ENCODE results near the gene SPATA9.

DNA sequence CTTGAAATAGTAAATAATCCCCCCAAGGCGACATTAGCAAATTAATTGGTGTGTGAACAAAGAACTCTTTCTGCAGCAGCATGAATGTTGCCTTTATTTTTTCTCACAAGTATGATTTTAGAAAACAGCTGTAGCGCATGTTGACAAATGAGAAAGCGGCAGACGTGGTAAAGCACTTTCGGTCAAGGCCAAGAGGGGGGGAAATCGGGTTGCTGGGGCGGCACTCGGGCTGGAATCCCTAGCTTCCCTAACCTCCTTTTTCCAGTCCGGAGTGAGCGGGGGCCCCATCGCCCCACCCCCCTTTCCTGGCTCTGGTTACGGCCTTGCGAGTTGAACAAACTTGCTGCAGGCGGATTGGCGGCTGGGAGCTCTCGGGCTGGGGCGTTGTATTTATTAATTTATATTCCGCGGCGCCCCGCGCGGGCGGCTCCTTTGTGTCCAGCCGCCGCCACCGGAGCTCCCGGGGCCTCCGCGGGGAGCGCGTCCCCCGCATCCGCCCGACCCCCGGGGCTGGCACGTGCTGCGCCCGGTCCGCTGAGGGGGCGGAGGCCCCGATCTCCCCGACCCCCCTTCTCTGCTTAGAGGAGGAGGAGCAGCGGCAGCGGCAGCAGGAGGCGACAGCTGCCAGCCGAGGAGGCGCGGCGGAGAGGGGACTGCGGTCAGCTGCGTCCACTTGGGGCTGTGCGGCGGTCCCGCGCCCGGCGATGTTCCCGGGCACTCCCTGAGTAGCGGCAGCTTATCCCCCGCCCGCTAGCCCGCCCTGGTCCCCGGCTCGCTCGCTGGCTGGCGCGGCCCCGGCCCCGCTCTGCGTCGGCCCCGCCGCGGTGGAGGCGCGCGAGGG lies 48.2 kb upstream of the SPATA9 start, which contains the start of gene RHOBTB3:
- TF ChIP-seq, protein P1, sequence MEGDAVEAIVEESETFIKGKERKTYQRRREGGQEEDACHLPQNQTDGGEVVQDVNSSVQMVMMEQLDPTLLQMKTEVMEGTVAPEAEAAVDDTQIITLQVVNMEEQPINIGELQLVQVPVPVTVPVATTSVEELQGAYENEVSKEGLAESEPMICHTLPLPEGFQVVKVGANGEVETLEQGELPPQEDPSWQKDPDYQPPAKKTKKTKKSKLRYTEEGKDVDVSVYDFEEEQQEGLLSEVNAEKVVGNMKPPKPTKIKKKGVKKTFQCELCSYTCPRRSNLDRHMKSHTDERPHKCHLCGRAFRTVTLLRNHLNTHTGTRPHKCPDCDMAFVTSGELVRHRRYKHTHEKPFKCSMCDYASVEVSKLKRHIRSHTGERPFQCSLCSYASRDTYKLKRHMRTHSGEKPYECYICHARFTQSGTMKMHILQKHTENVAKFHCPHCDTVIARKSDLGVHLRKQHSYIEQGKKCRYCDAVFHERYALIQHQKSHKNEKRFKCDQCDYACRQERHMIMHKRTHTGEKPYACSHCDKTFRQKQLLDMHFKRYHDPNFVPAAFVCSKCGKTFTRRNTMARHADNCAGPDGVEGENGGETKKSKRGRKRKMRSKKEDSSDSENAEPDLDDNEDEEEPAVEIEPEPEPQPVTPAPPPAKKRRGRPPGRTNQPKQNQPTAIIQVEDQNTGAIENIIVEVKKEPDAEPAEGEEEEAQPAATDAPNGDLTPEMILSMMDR (conservative IDR thresholded peaks at IDR 0.05): peak; percentile 10; the same call in 1 of the 2 replicates
- 0 out of 2 replicates have a peak, but pooled peaks have one; percentile 35 for TF ChIP-seq ZFX (IDR thresholded peaks at IDR 0.05)
